ENCODE measurements around the gene PBRM1.

The PBRM1 gene

DNA sequence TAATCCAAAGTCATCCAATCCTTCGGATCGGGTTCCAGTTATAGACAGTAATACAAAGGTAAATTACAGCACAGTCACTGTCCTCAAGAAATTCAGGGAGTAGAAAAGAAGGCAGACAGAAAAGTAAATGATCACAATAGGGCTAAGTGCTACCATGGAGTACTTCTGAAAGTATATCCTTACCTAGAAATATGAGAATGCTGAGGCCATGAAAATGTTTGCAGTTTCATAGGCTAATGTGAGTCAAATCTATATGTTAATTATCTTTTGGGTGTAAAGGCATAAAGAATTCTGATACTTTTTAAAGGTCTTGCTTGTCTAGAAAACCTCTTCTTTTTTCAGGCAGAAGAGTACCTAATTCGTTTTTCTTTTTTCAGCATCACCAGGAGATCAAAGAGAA, 29.8 kb downstream of the PBRM1 start:
- H2AFZ ChIP-seq = no peak overlapping the region
- no peaks in the 10 kb centered on the region for H3K27me3 ChIP-seq (ENCODE audit: control insufficient read depth, insufficient read depth, low read length)
- no peak overlapping the region for H3K9ac ChIP-seq
- H3K36me3 ChIP-seq (ENCODE audit: control insufficient read depth, insufficient read depth, low read length) = no peaks in the 10 kb centered on the region
- H3K79me2 ChIP-seq = no peaks in the 10 kb centered on the region
- no peak overlapping the region for H3K4me2 ChIP-seq (ENCODE audit: low read length)
- no peaks in the 10 kb centered on the region for H3K4me1 ChIP-seq
- no peak overlapping the region for H3K4me3 ChIP-seq (ENCODE audit: low read depth, low read length)
- TF ChIP-seq, protein P1, sequence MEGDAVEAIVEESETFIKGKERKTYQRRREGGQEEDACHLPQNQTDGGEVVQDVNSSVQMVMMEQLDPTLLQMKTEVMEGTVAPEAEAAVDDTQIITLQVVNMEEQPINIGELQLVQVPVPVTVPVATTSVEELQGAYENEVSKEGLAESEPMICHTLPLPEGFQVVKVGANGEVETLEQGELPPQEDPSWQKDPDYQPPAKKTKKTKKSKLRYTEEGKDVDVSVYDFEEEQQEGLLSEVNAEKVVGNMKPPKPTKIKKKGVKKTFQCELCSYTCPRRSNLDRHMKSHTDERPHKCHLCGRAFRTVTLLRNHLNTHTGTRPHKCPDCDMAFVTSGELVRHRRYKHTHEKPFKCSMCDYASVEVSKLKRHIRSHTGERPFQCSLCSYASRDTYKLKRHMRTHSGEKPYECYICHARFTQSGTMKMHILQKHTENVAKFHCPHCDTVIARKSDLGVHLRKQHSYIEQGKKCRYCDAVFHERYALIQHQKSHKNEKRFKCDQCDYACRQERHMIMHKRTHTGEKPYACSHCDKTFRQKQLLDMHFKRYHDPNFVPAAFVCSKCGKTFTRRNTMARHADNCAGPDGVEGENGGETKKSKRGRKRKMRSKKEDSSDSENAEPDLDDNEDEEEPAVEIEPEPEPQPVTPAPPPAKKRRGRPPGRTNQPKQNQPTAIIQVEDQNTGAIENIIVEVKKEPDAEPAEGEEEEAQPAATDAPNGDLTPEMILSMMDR (IDR thresholded peaks at IDR 0.05) = no peak
- no peaks in the 10 kb centered on the region for H3K9me3 ChIP-seq (ENCODE audit: control insufficient read depth, low read length)
- H3K27ac ChIP-seq = no peak overlapping the region

DNA sequence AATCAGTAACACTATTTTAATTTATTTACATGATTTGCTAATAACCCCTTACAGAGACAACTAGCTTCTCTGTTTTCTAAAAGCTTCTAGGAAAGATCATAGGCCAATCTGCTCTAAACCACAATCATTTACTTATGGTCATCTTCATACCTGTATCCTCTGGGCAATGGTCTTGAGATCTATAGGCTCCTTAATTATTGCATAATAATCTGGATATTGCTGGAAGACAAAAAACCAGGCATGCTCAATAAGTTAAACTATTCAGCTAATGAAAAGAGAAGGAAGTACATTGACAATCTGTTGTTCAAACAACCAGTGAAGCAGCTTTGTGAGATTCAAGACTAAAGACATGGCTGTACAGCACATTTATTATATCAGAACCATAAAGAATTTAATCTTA, 34.1 kb downstream of the PBRM1 start:
- H3K36me3 ChIP-seq (ENCODE audit: control insufficient read depth, insufficient read depth, low read length) = no peaks in the 10 kb centered on the region
- no peaks in the 10 kb centered on the region for H3K4me1 ChIP-seq
- H3K4me3 ChIP-seq (ENCODE audit: low read depth, low read length) = no peak overlapping the region
- no peak overlapping the region for H2AFZ ChIP-seq
- TF ChIP-seq, protein P1 (IDR thresholded peaks at IDR 0.05) = no peak
- no peak overlapping the region for H3K27ac ChIP-seq
- peaks cover 2% of the 10 kb centered on the region for H3K79me2 ChIP-seq
- no peak overlapping the region for H3K9ac ChIP-seq
- H3K27me3 ChIP-seq (ENCODE audit: control insufficient read depth, insufficient read depth, low read length) = no peaks in the 10 kb centered on the region
- H3K9me3 ChIP-seq (ENCODE audit: control insufficient read depth, low read length) = no peaks in the 10 kb centered on the region
- no peak overlapping the region for H3K4me2 ChIP-seq (ENCODE audit: low read length)

DNA sequence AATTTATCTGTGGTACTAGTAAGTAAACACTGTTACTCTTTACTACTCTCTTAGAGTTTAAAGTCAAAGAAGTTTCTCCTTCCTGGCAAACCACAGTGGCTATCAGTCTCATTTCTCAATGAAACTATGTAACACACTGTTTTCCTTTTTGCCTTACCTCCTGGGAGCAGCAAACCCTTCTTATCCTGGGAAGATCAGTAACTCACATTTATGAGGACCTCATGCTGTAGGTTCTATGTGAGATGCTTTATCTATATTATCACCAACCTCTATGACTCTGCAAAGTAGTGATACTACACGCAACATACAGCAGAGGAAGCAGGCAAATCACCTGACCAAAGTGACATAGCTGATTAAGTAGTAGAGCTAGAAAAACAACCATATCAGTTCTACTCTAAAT, 35.3 kb downstream of the PBRM1 start:
- H3K4me1 ChIP-seq = no peaks in the 10 kb centered on the region
- no peaks in the 10 kb centered on the region for H3K9me3 ChIP-seq (ENCODE audit: control insufficient read depth, low read length)
- no peak overlapping the region for H3K9ac ChIP-seq
- H3K4me3 ChIP-seq (ENCODE audit: low read depth, low read length) = no peak overlapping the region
- TF ChIP-seq, protein P1 (IDR thresholded peaks at IDR 0.05) = no peak
- H3K27ac ChIP-seq = no peak overlapping the region
- no peaks in the 10 kb centered on the region for H3K27me3 ChIP-seq (ENCODE audit: control insufficient read depth, insufficient read depth, low read length)
- H3K79me2 ChIP-seq = peaks cover 2% of the 10 kb centered on the region
- H2AFZ ChIP-seq = no peak overlapping the region
- no peaks in the 10 kb centered on the region for H3K36me3 ChIP-seq (ENCODE audit: control insufficient read depth, insufficient read depth, low read length)
- H3K4me2 ChIP-seq (ENCODE audit: low read length) = no peak overlapping the region

DNA sequence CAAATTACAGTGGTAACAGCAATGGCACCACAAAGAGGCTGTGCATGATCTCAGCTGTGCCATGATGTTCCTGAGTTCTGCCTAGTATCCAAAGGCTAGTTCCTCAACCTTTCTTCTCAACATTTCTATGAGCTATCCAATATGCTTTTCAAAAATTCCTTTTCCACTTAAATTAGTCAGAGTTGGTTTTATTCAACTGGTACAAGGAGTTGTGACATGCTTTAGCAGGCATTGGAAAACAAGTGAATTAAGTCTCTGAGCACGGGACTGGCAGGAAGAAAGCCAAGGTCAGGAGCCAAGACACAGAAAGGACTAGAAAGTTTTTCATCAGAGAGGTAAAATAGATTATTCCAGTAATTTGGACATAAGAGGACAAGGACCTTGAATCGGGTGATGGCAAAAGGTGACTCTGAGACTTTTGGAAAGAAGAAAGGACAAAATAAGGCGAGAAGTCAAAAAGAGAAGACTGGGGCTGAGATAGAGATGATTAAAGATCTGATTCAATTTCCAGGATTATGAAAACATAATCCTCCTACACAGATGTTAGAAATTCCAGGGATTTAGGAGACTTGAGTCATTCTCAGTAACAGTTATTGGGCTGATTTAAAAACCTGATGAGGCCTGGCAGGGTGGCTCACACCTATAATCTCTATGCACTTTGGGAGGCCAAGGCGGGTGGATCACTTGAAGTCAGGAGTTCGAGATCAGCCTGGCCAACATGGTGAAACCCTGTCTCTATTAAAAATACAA, 36.1 kb downstream of the PBRM1 start:
- H3K27me3 ChIP-seq (ENCODE audit: control insufficient read depth, insufficient read depth, low read length) = no peaks in the 10 kb centered on the region
- H3K36me3 ChIP-seq (ENCODE audit: control insufficient read depth, insufficient read depth, low read length) = no peaks in the 10 kb centered on the region
- no peak overlapping the region for H3K4me2 ChIP-seq (ENCODE audit: low read length)
- no peak overlapping the region for H3K9ac ChIP-seq
- no peak overlapping the region for H2AFZ ChIP-seq
- peaks cover 2% of the 10 kb centered on the region for H3K79me2 ChIP-seq
- no peaks in the 10 kb centered on the region for H3K4me1 ChIP-seq
- no peak overlapping the region for H3K27ac ChIP-seq
- TF ChIP-seq, protein P1 (IDR thresholded peaks at IDR 0.05) = no peak
- no peaks in the 10 kb centered on the region for H3K9me3 ChIP-seq (ENCODE audit: control insufficient read depth, low read length)
- no peak overlapping the region for H3K4me3 ChIP-seq (ENCODE audit: low read depth, low read length)

DNA sequence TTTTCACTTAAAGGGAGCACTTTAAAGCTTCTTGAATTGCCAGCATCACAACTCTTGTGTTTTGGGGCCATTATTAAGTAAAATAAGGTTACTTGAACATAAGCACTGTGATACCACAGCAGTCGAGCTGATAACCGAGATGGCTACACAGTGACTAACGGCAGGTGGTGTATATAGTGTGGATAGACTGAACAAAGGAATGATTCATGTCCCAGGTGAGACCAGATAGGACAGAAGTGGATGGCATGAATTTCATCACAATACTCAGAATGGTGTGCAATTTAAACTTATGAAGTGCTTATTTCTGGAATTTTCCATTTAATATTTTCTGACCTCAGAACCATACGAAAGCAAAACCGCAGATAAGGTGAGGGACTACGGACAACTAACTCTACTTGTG, 40.2 kb downstream of the PBRM1 start:
- TF ChIP-seq, protein P1 (IDR thresholded peaks at IDR 0.05) = no peak
- no peaks in the 10 kb centered on the region for H3K9me3 ChIP-seq (ENCODE audit: control insufficient read depth, low read length)
- no peak overlapping the region for H3K4me2 ChIP-seq (ENCODE audit: low read length)
- H3K9ac ChIP-seq = no peak overlapping the region
- no peak overlapping the region for H3K4me3 ChIP-seq (ENCODE audit: low read depth, low read length)
- no peak overlapping the region for H3K27ac ChIP-seq
- no peaks in the 10 kb centered on the region for H3K4me1 ChIP-seq
- no peaks in the 10 kb centered on the region for H3K36me3 ChIP-seq (ENCODE audit: control insufficient read depth, insufficient read depth, low read length)
- H3K79me2 ChIP-seq = peaks cover 2% of the 10 kb centered on the region
- H2AFZ ChIP-seq = no peak overlapping the region
- H3K27me3 ChIP-seq (ENCODE audit: control insufficient read depth, insufficient read depth, low read length) = no peaks in the 10 kb centered on the region

Measured in parathyroid adenoma (tissue), 2 donors.